ENCODE measurements around the gene TEKT5.
"Not testable (repeated sequence)": the region's sequence is repeated elsewhere in the genome, so short reads cannot be mapped to it uniquely, and the experiment has no call there.

The TEKT5 gene

GRCh38 chr16:10635365-10636021, 59.2 kb downstream of the TEKT5 start:
- no peak for DNase-seq (ENCODE audit: low read depth in 2 of 2, low spot score in 1 of 2)

- not testable (repeated sequence) for DNase-seq (ENCODE audit: low read depth in 2 of 2, low spot score in 1 of 2)
Observed at GRCh38 chr16:10633429-10633828, 61.3 kb downstream of the TEKT5 start.

- no peak for DNase-seq (ENCODE audit: low read depth in 2 of 2, low spot score in 1 of 2)
Observed at GRCh38 chr16:10631886-10632285, 62.8 kb downstream of the TEKT5 start.

GRCh38 chr16:10629592-10629963, 65.2 kb downstream of the TEKT5 start:
- no peak for DNase-seq (ENCODE audit: low read depth in 2 of 2, low spot score in 1 of 2)

- DNase-seq (ENCODE audit: low read depth in 2 of 2, low spot score in 1 of 2): no peak
Observed at GRCh38 chr16:10625595-10626357, 69.0 kb downstream of the TEKT5 start.

GRCh38 chr16:10624527-10624926, 70.2 kb downstream of the TEKT5 start:
- no peak for DNase-seq (ENCODE audit: low read depth in 2 of 2, low spot score in 1 of 2)

- no peak for DNase-seq (ENCODE audit: low read depth in 2 of 2, low spot score in 1 of 2)
Observed at GRCh38 chr16:10623059-10623458, 71.7 kb downstream of the TEKT5 start.

- no peak for DNase-seq (ENCODE audit: low read depth in 2 of 2, low spot score in 1 of 2)
Observed at GRCh38 chr16:10622036-10622921, 72.5 kb downstream of the TEKT5 start.

- DNase-seq (ENCODE audit: low read depth in 2 of 2, low spot score in 1 of 2): not testable (repeated sequence)
Observed at GRCh38 chr16:10621216-10621949, 73.3 kb downstream of the TEKT5 start.

- DNase-seq (ENCODE audit: low read depth in 2 of 2, low spot score in 1 of 2): no peak
Observed at GRCh38 chr16:10620120-10620519, 74.6 kb downstream of the TEKT5 start.

GRCh38 chr16:10619271-10619849, 75.4 kb downstream of the TEKT5 start:
- no peak for DNase-seq (ENCODE audit: low read depth in 2 of 2, low spot score in 1 of 2)

- no peak for DNase-seq (ENCODE audit: low read depth in 2 of 2, low spot score in 1 of 2)
Observed at GRCh38 chr16:10618710-10619209, 76.0 kb downstream of the TEKT5 start.

- DNase-seq (ENCODE audit: low read depth in 2 of 2, low spot score in 1 of 2): no peak
Observed at GRCh38 chr16:10617662-10618420, 76.9 kb downstream of the TEKT5 start.

GRCh38 chr16:10616756-10617640, 77.7 kb downstream of the TEKT5 start:
- no peak for DNase-seq (ENCODE audit: low read depth in 2 of 2, low spot score in 1 of 2)

GRCh38 chr16:10616419-10616755, 78.3 kb downstream of the TEKT5 start:
- no peak for DNase-seq (ENCODE audit: low read depth in 2 of 2, low spot score in 1 of 2)

GRCh38 chr16:10614685-10615084, 80.0 kb downstream of the TEKT5 start:
- no peak for DNase-seq (ENCODE audit: low read depth in 2 of 2, low spot score in 1 of 2)

- no peak for DNase-seq (ENCODE audit: low read depth in 2 of 2, low spot score in 1 of 2)
Observed at GRCh38 chr16:10613785-10614485, 80.8 kb downstream of the TEKT5 start.

GRCh38 chr16:10612649-10613179, 82.0 kb downstream of the TEKT5 start:
- no peak for DNase-seq (ENCODE audit: low read depth in 2 of 2, low spot score in 1 of 2)
